Cardiac fibroblast (primary cell): Measurements from ENCODE around the gene GOLGA1.

Source experiments
- DNase-seq, 2 donors: peaks; one replicate each; pipeline versions ENCODE4 v3.0.0 to v3.0.0-alpha.2; 2010; ENCODE audit warnings: low read depth in 2 of 2
- H3K4me3 ChIP-seq, 2 donors: replicated peaks in 1 of 2; 1 replicate in 1 of 2; 2 replicates in 1 of 2; pipeline ENCODE4 v1.5.1; 2011; ENCODE audit warnings: low read depth in 2 of 2, low read length in 2 of 2, mild to moderate bottlenecking in 2 of 2, moderate library complexity in 1 of 2
- TF ChIP-seq, protein P1 (sequence below): IDR thresholded peaks from one replicate; pipeline ENCODE4 v1.5.1; 2011; ENCODE audit warnings: low read depth, mild to moderate bottlenecking, low read length, inconsistent platforms

The GOLGA1 gene

DNA sequence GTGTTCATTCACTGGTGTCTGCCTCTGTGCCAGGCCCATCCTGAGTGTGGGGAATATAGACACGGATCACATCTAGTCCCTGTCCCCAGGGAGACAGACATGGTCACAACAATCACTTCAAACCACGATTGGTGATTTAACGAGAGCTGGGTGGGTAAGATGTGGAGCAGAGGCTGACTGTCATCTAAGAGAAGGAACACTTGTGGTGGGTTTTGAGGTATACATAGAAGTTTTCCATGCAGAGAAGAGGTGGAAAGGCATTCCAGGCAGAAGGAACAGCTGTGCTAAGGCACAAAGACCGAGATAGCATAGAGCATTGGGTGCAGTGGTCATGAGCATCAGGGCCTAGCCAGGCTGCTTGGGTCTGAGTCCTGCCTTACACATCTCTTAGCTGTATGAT is 110.3 kb downstream of the GOLGA1 start:
- TF ChIP-seq, protein P1, sequence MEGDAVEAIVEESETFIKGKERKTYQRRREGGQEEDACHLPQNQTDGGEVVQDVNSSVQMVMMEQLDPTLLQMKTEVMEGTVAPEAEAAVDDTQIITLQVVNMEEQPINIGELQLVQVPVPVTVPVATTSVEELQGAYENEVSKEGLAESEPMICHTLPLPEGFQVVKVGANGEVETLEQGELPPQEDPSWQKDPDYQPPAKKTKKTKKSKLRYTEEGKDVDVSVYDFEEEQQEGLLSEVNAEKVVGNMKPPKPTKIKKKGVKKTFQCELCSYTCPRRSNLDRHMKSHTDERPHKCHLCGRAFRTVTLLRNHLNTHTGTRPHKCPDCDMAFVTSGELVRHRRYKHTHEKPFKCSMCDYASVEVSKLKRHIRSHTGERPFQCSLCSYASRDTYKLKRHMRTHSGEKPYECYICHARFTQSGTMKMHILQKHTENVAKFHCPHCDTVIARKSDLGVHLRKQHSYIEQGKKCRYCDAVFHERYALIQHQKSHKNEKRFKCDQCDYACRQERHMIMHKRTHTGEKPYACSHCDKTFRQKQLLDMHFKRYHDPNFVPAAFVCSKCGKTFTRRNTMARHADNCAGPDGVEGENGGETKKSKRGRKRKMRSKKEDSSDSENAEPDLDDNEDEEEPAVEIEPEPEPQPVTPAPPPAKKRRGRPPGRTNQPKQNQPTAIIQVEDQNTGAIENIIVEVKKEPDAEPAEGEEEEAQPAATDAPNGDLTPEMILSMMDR, result no peak
- H3K4me3 ChIP-seq, result no peak overlapping the region
- no peak for DNase-seq

DNA sequence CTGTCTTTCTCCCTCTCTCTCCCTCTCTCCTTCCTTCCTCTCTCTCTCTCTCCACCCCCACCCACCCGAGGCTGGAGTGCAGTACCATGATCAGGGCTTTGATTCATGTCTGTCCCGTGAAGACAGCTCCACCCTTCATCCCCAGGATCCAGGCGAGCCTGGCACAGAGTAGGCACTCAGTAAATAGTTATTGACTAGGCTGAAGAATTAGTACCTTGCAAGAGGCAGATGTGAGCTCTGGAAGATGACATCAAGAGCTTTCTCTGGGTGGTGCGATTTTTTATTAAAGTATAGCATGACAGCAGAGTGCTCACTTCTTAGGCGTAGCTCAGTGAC is 111.6 kb downstream of the GOLGA1 start:
- TF ChIP-seq, protein P1, result no peak
- no peak for DNase-seq
- H3K4me3 ChIP-seq, result no peak overlapping the region

DNA sequence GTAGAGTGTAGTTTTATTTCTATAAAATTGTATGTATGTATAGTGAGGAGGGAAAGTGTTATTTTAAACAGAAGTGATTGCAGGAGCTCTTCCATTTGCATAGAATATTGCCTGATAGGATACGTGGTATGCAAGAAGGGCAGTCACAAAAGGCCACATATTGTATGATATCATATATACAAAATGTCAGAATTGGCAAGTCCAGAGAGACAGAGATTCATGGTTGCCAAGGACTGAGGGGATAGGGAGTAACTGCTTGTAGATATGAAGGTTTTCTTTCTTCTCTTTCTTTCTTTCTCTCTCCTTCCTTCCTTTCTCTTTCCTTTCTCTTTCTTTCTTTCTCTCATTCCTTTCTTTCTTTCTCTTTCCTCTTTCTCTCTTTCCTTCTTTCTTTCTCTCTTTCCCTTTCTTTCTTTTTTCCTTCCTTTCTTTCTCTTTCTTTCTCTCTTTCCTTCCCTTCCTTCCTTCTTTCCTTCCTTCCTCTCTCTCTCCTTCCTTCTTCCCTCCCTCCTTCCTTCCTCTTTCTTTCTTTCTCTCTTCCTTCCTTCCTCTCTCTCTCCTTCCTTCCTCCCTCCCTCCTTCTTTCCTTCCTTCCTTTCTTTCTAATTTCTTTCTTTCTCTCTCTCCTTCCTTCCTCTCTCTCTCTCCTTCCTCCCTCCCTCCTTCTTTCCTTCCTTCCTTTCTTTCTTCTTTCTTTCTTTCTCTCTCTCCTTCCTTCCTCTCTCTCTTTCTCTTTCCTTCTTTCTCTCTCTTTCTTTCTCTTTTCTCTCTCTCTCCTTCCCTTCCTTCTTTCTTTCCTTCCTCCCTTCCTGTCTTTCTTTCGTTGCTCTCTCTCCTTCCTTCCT is 112.2 kb downstream of the GOLGA1 start:
- DNase-seq, result no peak
- TF ChIP-seq, protein P1, result no peak
- no peak overlapping the region for H3K4me3 ChIP-seq
